CD4-positive, alpha-beta T cell treated with Interferon alpha-2 for 1 hour (primary cell): Measurements from ENCODE around the gene ERC1.
A peak's percentile ranks its signal among the peaks of the same experiment; 100 is the strongest.

Experiments
- DNase-seq, 2 donors: peaks; one replicate each; pipeline ENCODE4 v3.0.0-alpha.2; 2020 to 2022

The ERC1 gene

DNA sequence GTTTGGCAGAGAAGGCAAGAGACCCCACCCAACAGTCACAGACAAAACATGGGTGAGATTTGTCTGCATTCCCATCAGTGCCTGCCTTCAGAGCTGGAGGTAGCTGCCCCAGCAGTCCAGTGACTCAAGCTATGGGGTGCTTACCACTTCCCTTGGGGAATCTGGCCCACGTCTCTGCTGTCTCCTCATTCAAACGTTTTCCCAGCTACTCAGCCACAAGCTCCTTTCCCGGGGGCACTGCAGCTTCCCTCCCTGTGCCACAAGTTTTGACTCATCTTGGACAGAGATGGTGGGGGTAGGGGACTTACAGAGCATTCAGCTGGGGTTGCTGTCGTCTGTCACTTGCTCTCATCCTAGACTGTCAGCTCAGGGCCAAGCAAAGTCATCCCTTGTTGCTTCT is 536.8 kb downstream of the ERC1 start:
- no peak for DNase-seq

DNA sequence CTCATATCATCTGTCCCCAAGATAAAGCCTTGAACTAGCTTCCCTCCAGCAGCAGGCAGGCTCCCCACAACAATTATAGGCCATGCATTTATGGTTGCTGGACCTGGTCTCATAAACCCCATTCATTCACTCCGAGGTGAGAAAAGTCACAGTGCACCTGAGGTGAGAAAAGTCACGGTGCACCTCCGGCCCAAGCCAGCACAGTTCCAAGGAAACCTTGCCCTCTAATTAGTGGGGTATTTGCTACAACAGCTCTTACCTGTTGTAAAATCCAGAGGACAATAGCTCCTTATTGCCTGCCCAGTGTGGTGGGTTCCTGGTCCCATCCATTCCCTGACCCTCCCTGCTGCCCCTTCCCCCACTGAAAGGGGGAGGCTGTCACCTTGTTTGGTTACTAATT is 537.8 kb downstream of the ERC1 start:
- DNase-seq = no peak

GRCh38 chr12:1529228-1529861 is 538.3 kb downstream of the ERC1 start:
- no peak for DNase-seq

DNA sequence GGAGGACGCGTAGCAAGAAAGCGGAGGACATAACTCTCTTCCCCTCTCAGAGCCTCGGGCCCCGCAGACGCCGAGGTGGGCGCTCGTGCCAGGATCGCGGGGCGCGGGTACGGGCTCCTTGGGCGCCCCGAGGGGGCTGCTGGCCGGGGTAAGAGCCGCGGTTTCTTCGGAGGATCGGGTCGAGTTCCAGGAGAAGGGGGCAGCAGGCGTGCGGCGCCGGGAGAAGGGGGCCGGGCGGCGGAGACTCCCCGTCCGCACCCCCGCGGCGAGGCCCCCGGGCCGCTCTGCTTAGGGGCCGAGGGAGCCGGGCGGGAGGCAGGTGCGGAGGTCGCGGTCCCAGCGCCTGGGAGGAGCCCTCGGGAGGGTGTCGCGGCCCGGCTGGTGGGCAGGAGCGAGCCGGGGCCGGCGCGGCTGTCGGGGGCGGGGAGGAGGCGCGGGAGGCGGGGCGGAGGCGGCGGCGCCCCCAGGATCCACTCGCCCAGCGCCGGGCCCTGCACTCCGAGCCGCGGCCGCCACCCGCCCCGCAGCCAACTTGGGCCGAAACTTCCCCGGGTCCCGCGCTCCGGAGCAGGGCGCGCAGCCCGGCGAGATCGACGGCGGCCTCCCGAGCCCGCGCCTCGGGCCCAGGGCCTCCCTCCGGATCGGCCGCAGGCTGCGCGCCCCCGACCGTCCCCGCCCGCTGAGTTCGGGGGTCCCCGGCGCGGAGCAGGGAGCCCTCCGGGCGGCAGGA is 539.0 kb downstream of the ERC1 start:
- DNase-seq = no peak

DNA sequence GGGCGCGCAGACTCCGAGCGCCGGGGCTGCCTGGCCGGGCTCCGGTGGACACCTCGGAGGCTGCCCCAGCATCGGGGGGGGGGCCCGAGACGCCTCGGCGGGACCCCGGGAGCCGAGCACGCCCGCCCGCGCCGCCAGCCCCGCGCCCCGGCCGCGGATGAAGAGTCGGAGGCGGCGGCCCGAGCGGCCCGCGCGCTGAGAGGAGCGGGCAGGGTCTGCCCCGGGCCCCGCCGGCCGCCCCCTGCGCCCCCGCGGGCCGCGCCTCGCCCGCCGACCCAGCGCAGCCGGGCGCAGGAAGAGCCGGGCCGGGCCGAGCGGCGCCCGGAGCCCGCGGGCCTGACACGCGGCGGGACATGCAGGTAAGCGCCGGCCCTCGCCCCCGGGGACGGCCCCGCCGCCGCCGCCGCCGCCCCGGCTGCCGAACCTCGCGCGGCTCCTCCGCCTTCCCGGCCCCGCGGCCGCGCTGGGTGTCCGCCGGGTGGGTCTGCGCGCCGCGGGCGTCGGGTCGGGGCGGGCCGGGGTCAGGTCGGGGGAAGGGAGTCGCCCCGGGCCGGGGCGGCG is 539.6 kb downstream of the ERC1 start:
- DNase-seq = no peak

- DNase-seq = no peak
Measured at GRCh38 chr12:1531153-1531653, 540.2 kb downstream of the ERC1 start.

DNA sequence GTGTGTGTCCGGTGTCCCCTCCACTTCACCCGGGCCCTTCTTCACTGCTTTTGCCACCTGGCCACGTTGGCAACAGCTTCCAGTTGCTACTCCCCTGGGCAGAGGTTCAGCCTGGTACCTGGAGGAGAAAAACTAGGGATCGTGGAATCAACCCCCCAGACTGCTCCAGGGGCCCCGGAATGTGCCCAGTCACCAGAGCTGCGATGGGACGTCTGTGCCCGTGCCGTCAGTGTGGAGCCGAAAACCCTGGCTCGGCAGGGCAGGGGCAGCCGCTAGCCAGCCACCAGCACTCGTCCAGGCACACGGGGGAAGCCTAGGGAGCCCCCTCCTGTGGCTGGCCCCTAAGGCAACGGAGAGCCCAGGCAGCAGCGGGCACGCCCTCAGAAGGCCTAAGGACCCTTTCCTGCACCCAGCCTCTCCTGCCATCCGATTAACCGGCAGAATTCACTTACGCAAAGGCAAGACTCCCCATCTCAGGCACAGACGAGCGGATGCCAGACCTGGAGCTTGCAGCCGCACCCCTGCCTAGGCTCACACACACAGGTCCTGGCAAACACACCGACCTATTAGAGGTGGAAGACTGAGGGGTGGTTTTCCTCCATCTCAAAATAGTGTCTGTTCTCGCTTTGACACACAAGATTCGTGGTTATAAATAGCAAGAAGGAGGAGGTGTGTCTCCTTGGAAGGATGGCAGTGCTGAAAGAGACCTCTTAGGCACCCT is 540.8 kb downstream of the ERC1 start:
- no peak for DNase-seq

DNA sequence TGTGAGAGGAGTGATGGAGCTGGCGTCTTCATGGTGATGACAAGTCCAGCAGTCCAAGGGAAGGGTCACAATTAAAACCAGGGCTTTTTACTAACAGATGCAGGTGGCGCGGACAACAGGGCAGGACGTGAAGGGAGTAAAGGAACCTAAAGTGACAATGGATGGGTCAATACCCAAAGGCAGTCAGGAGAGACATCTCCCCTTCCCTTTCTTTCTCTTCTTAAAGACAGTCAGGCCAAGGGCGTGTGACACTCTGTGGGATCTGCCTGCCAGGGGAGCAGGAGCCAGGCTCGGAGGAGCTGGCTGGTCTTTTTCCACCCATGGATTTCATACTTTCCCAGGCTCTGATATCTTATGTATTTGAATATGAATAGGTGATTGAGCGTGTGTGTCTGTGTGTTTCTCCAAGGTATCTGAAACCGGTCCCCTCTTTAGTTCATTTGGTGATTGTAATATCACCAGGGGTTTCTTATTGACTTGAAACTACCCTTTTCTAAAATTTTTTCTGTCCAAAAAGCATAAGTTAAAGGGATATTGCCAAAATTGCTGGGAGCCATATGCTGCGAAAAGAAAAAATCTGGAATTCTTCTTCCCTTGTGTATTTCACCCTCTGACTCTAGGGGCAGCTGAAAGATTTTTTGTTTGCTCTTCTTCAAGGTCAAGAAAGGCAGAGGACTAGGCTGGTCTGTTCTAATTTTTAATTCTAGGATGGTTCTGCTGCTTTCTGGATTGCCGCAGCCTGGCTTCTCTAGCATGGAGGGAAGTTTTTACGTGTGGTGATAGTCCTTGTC is 541.5 kb downstream of the ERC1 start:
- no peak for DNase-seq

DNA sequence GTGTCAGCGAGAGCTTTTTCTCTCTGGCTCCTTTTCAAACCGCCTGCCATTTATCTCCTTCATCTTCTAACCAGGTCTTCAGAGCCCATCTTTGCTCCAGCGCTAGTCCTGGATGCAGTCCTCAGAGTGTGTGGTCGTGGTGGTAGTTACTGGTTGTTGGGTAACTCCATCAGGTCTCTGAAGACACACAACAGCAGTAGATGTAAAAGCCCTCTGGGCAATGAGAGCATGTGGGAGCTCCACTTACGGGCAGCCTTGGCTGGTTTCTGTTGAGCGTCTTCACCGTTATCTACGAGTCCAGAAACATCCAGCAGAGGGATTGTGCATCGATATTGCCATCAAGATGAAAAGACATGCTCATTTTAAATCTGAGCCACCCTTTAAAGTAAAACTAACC is 542.2 kb downstream of the ERC1 start:
- DNase-seq = peak in 1 of 2 donors; percentile 23

DNA sequence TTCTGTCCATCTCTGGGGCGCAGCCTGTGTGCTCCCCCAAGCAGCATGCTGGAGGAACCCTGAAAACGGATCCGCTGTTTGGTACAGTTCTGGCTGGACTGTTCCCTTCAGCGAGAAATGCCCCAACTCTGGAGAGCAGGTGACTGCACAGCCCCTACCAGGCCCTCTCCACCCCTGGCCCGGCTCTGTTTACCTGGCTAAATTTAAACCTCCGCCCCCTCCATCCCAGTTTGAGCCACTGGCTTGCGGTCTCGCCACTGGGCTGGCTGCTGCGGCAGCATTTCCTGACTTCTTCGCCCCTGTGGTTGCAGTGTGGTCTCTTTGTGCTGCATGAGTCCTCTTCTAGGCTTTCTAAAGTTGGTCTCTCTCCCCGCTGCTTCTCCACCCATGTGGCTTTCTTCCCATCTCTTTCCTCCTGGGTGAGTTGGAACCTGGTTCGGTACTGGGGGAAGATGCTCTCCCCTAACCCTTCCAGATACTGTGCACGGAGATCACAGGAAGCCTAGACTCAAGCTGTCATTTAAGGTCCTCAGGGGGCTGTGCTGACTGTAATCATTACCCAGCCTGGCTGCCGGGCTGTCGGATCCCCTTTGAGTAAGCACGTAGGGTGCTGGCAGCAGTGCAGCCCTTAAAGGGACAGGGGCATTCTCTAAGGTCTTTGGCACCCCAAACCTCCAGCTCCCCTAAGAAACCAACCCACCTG is 542.7 kb downstream of the ERC1 start:
- DNase-seq = peak in 1 of 2 donors; percentile 52

DNA sequence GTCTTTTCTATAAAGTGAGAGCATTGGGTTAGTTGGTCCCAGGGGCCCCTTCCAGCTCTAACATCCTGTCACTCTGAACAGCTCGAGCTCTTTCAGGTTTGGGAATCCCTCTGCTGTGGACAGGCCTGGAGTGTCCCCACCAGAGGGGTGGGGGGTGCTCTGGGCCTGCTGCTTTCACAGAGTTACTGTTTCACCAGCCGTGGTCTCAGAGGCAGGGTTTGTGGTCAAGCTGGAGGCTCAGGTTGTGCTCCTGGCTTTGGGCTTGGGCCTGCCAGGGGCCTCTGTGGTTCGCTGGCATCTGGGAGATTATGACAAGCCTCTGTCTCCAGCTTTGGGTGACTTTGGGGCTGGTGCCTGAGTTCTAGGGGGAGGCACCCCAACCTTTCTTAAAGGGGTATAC is 543.7 kb downstream of the ERC1 start:
- DNase-seq = no peak

DNA sequence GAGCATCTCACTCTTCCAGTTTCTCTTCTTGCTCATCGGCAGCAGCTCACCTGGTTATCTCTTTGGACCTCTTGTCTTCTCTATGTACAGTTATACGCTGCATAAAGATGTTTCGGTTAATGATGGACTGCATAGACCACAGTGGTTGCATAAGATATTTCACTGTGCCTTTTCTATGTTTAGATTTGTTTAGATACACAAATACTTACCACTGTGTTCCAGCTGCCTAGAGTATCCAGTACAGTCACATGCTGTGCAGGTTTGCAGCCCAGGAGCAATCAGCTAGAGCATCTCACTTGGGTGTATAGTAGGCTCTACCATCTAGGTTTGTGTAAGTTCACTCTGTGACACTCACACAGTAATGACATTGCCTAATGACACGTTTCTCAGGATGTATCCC is 545.8 kb downstream of the ERC1 start:
- DNase-seq = no peak

DNA sequence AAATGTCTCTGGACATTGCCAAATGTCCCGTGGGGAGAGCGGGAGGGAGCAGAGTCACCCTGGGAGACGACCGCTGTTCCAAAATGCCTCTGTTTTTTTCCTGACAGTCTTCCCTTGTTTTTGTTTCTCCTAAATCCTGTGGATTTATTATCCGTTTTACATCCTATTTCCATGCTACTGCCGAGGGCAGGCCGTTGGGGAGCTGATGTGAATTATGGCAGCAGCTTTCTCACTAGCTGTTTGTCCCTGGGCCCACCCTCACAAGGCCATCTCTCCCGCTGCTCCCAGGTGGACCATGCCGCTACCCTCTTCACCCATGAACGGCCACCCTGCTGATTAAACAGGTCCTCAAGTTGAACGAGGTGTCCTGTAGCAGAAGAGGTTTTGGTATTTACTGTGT is 548.1 kb downstream of the ERC1 start:
- no peak for DNase-seq

DNA sequence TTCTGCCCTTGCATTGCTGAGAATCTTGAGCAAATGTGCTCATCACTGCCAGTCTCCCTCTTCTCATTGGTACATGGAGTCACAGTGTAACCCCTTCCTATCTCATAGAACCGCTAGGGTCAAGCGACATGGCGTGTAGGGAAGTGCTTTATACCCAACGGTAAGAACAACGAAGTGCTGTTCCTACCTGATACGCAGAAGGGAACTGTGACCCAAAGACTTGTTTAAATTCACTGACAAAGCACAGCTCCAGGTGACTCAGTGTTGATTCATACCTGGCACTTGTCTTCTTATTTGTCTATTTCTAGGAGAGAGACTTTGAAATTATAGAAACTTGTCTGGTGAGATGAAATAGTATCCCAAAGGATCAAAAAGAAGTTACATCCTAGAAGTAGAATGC is 549.7 kb downstream of the ERC1 start:
- DNase-seq = no peak

GRCh38 chr12:1542599-1542998 is 551.6 kb downstream of the ERC1 start:
- no peak for DNase-seq

- no peak for DNase-seq
Measured at GRCh38 chr12:1544996-1545700, 554.1 kb downstream of the ERC1 start.
